MCF 10A (cell line): Measurements from ENCODE around the gene BUB3. TPM values are rescaled to one million over a fixed set of nuclear protein-coding genes. Genes with fewer than 3 reads are reported as not detected.

Experiments used
- BruUV-seq: library from RNA; stranded (reverse); fragments of 400-500 nt; replicated peaks from 2 replicates; lab custom pipeline; 2021; lab: Mats Ljungman, UMichigan
- CTCF ChIA-PET: fragments of 300-600 bp; sonication (Branson Sonifier 250); formaldehyde crosslinking; extraction: SDS; loops from one replicate; lab custom pipeline; 2021; ENCODE audit warnings: antibody characterized with exemption, inconsistent platforms; lab: Yijun Ruan, JAX
- POLR2A ChIA-PET: fragments of 300-600, 350-650 bp; sonication (Branson Sonifier 250); formaldehyde crosslinking; extraction: SDS; loops from one replicate; lab custom pipeline; 2020; ENCODE audit warnings: antibody characterized with exemption, inconsistent platforms; lab: Yijun Ruan, JAX
- DNase-seq: peaks from one replicate; pipeline ENCODE4 v3.0.0-alpha.2; 2018; ENCODE audit not compliant: unreplicated experiment
- H3K27ac Mint-ChIP-seq: one replicate; pipeline ENCODE4 v1.8.0; 2022; ENCODE audit warnings: mild to moderate bottlenecking, low read depth, mixed read lengths; ENCODE audit not compliant: unreplicated experiment
- H3K27me3 Mint-ChIP-seq: one replicate; pipeline ENCODE4 v1.8.0; 2022; ENCODE audit warnings: mixed read lengths; ENCODE audit not compliant: insufficient read depth, unreplicated experiment
- H3K36me3 Mint-ChIP-seq: one replicate; pipeline ENCODE4 v1.8.0; 2022; ENCODE audit warnings: mild to moderate bottlenecking, moderate library complexity, mixed read lengths; ENCODE audit not compliant: insufficient read depth, unreplicated experiment
- H3K4me1 Mint-ChIP-seq: one replicate; pipeline ENCODE4 v1.8.0; 2022; ENCODE audit warnings: mixed read lengths; ENCODE audit not compliant: insufficient read depth, unreplicated experiment
- H3K4me3 Mint-ChIP-seq: one replicate; pipeline ENCODE4 v1.8.0; 2022; ENCODE audit warnings: mild to moderate bottlenecking, moderate library complexity, mixed read lengths; ENCODE audit not compliant: unreplicated experiment
- H3K9me3 Mint-ChIP-seq: one replicate; pipeline ENCODE4 v1.8.0; 2022; ENCODE audit warnings: mixed read lengths; ENCODE audit not compliant: unreplicated experiment
- CTCF ChIP-seq: fragments of 200-600 bp; IDR thresholded peaks from one replicate; pipeline ENCODE4 v1.8.0; 2022; ENCODE audit warnings: antibody characterized with exemption, mild to moderate bottlenecking; ENCODE audit not compliant: unreplicated experiment
- intact Hi-C: fragments of 100-400 bp; cut with micrococcal nuclease; formaldehyde crosslinking; loops from 2 replicates; pipeline ENCODE4 v1.14.1; 2022
- total RNA-seq: library from RNA; stranded (reverse); gene quantifications from 2 replicates; pipeline ENCODE4 v1.2.3, GENCODE V29; 2022

The BUB3 gene
- total RNA-seq, 1 experiment from 2014 or later: 197 TPM

- CTCF ChIA-PET: interaction anchor here (1.1 kb wide), 1 partner anchor 409 kb away, joined by 3 read pairs; no protein-coding TSS in a partner anchor
- H3K27ac Mint-ChIP-seq: no peak overlapping the region
- TF ChIP-seq CTCF: no peak
- no peak for DNase-seq
- POLR2A ChIA-PET: no interaction called here
- no peaks in the 10 kb centered on the region for H3K36me3 Mint-ChIP-seq
- peaks cover 11% of the 10 kb centered on the region for H3K27me3 Mint-ChIP-seq
- BruUV-seq: no TSS peak
- peaks cover 12% of the 10 kb centered on the region for H3K4me1 Mint-ChIP-seq
- H3K4me3 Mint-ChIP-seq: no peak overlapping the region
- intact Hi-C loops: no loop called here
- no peaks in the 10 kb centered on the region for H3K9me3 Mint-ChIP-seq
Observed at GRCh38 chr10:123149162-123149567, 5.0 kb upstream of the BUB3 start.

GRCh38 chr10:123149568-123150270 lies 4.5 kb upstream of the BUB3 start:
- H3K4me3 Mint-ChIP-seq: no peak overlapping the region
- BruUV-seq: no TSS peak
- CTCF ChIA-PET: interaction anchor here (0.6 kb wide), 1 partner anchor 16 kb away, joined by 3 read pairs; no protein-coding TSS in a partner anchor
- intact Hi-C loops: loop anchor here (10.0 kb wide), 1 partner anchor 135 kb away; no protein-coding TSS in a partner anchor
- no peak for DNase-seq
- H3K4me1 Mint-ChIP-seq: peaks cover 12% of the 10 kb centered on the region
- no peak overlapping the region for H3K27ac Mint-ChIP-seq
- H3K36me3 Mint-ChIP-seq: no peaks in the 10 kb centered on the region
- no peak for TF ChIP-seq CTCF
- no peaks in the 10 kb centered on the region for H3K9me3 Mint-ChIP-seq
- POLR2A ChIA-PET: interaction anchor here (0.9 kb wide), 1 partner anchor 67 kb away, joined by 3 read pairs; no protein-coding TSS in a partner anchor
- peaks cover 11% of the 10 kb centered on the region for H3K27me3 Mint-ChIP-seq

GRCh38 chr10:123150271-123150985 lies 3.8 kb upstream of the BUB3 start:
- no peak for TF ChIP-seq CTCF
- ChIA-PET POLR2A (interaction anchor here (0.9 kb wide), 1 partner anchor 67 kb away, joined by 3 read pairs; no protein-coding TSS in a partner anchor), CTCF (interaction anchor here (0.6 kb wide), 1 partner anchor 17 kb away, joined by 3 read pairs; no protein-coding TSS in a partner anchor)
- H3K36me3 Mint-ChIP-seq: no peaks in the 10 kb centered on the region
- peaks cover 11% of the 10 kb centered on the region for H3K27me3 Mint-ChIP-seq
- BruUV-seq: no TSS peak
- H3K9me3 Mint-ChIP-seq: no peaks in the 10 kb centered on the region
- no peak overlapping the region for H3K4me3 Mint-ChIP-seq
- H3K4me1 Mint-ChIP-seq: peaks cover 8% of the 10 kb centered on the region
- no peak for DNase-seq
- intact Hi-C loops: loop anchor here (10.0 kb wide), 1 partner anchor 134 kb away; no protein-coding TSS in a partner anchor
- H3K27ac Mint-ChIP-seq: no peak overlapping the region
